Gastrocnemius medialis (tissue), 4 donors: ENCODE results near the gene BCKDK. TPM values are rescaled to one million over a fixed set of nuclear protein-coding genes. Genes with fewer than 3 reads are reported as not detected.
A peak's percentile ranks its signal among the peaks of the same experiment; 100 is the strongest.

ENCODE experiments used
- ATAC-seq, 2 donors: fragments of 150-250 bp; one replicate each; pipeline ENCODE4 v1.9.1; 2016
- DNase-seq, 2 donors: peaks; one replicate each; pipeline ENCODE4 v3.0.0-alpha.2; 2019
- H3K27ac ChIP-seq, 4 donors: fragments of 200-600 bp; sonication (generic); 1 replicate in 1 of 4; 2 replicates in 3 of 4; pipeline ENCODE4 v1.5.1; 2016 to 2018; ENCODE audit warnings: mild to moderate bottlenecking in 2 of 4, moderate library complexity in 1 of 4
- H3K27me3 ChIP-seq, 3 donors: fragments of 200-600 bp; sonication (generic) in 2 of 3; 1 replicate in 1 of 3; 2 replicates in 2 of 3; pipeline versions ENCODE4 v1.5.1 to v1.6.0; 2016 to 2019; ENCODE audit warnings: mild to moderate bottlenecking in 1 of 3, moderate library complexity in 1 of 3
- H3K36me3 ChIP-seq, 2 donors: fragments of 200-600 bp; sonication (generic) in 1 of 2; one replicate each; pipeline ENCODE4 v1.5.1; 2017 to 2018
- H3K4me1 ChIP-seq, 2 donors: fragments of 200-600 bp; sonication (generic) in 1 of 2; one replicate each; pipeline ENCODE4 v1.5.1; 2016 to 2017; ENCODE audit warnings: mild to moderate bottlenecking in 2 of 2
- H3K4me3 ChIP-seq, 4 donors: fragments of 200-600 bp; sonication (generic) in 3 of 4; 1 replicate in 1 of 4; 2 replicates in 3 of 4; pipeline ENCODE4 v1.5.1; 2016 to 2019; ENCODE audit warnings: mild to moderate bottlenecking in 2 of 4
- H3K9me3 ChIP-seq, 3 donors: fragments of 200-600 bp; sonication (generic) in 2 of 3; 1 replicate in 1 of 3; 2 replicates in 2 of 3; pipeline ENCODE4 v1.5.1; 2016 to 2019
- POLR2A ChIP-seq, 2 donors: fragments of 450-650 bp; IDR thresholded peaks; one replicate each; pipeline ENCODE4 v1.6.1; 2017; ENCODE audit warnings: antibody characterized with exemption in 2 of 2, mild to moderate bottlenecking in 2 of 2, moderate library complexity in 2 of 2
- in situ Hi-C, 4 donors: fragments of 200-750 bp; cut with MboI; loops; one replicate each; pipeline versions ENCODE4 v1.15.0 to v1.8.0; 2017; ENCODE audit warnings: low sequenced_read_pairs in 4 of 4
- intact Hi-C: fragments of 100-400 bp; cut with DNase I; formaldehyde crosslinking; loops from one replicate; pipeline ENCODE4 v1.15.1; 2023; ENCODE audit warnings: low total_unique reads
- total RNA-seq, 4 donors: library from RNA; depleted of rRNA; stranded (reverse); fragments of >200 nt; gene quantifications; one replicate each; pipeline versions ENCODE4 v1.1.0 to v1.2.3, GENCODE V29; 2016
- TF ChIP-seq, protein P1 (sequence below), 5 experiments: fragments of 450-650 bp in 3 of 5; fragments of 200-600 bp in 2 of 5; sonication (generic) in 2 of 5; IDR thresholded peaks in 4 of 5; conservative IDR thresholded peaks in 1 of 5; 1 replicate in 4 of 5; 2 replicates in 1 of 5; pipeline ENCODE4 v1.5.1; 2016 to 2019; ENCODE audit warnings: antibody characterized with exemption in 5 of 5, mild to moderate bottlenecking in 3 of 5, moderate library complexity in 3 of 5

The BCKDK gene
- total RNA-seq = 10 to 100 TPM; 24.7 to 68.9 (median 50.9) TPM

DNA sequence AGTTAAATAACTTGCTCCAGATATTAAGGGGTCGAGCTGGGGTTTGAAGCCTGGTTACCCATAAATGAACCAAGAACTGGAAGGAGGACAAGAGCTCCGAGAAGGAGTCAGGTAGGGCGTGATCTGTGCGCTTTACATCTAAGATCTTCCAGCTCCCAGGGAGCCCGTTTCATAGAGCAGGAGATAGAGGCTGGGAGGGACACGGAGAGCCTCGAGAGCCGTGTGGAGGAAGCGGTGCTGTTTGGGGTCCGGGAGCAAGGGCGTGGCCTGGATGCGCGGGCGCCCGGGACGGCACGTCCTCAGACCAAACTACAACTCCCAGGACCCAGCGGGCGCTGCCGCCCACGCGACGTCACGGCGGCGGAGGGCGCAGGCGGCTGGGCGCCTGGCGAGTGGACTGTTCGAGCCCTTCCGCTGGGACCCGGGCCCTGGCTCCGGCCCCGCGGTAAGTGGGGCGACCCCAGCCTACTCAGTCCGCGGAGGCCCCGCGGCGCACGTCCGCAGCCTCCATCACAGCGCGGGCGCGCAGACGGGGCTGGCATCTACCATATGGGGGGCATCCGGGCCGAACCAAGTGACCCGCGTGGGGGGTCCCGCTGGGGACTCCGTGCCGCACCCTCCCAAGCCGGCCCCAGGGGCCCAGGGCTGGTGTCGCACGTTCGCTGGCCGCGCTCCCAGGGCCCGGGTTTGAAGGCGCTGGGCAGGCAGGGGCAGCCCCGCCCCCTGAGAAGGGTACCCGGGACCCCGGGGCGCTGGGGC is at the start of gene BCKDK:
Gene BCKDK, plus strand, starts transcription at position 352 of the 759 bp plus-strand sequence. CDS start 838 bp downstream, outside the sequence.
- Histone ChIP-seq H3K9me3 (no peaks in the 10 kb centered on the region), H3K27ac (peak within 1 kb of the TSS; percentile 85 to 100 (median 97)), H3K4me3 (peak within 1 kb of the TSS; percentile 74 to 98 (median 92)), H3K36me3 (peaks cover 0 to 31% of the 10 kb centered on the region in 2 donors), H3K4me1 (peaks cover 35 to 43% of the 10 kb centered on the region in 2 donors), H3K27me3 (no peaks in the 10 kb centered on the region)
- ATAC-seq (peak; percentile 50), DNase-seq (peak; percentile 52 to 70)
- intact Hi-C loops (loop anchor here (5.0 kb wide), 1 partner anchor 349 kb away; the partner anchor contains the start of gene ARMC5), in situ Hi-C loops (loop anchor here in 1 of 4 donors (10.0 kb wide), 1 partner anchor 337 kb away; the partner anchor contains the start of gene ZNF843)
- TF ChIP-seq, protein P1, sequence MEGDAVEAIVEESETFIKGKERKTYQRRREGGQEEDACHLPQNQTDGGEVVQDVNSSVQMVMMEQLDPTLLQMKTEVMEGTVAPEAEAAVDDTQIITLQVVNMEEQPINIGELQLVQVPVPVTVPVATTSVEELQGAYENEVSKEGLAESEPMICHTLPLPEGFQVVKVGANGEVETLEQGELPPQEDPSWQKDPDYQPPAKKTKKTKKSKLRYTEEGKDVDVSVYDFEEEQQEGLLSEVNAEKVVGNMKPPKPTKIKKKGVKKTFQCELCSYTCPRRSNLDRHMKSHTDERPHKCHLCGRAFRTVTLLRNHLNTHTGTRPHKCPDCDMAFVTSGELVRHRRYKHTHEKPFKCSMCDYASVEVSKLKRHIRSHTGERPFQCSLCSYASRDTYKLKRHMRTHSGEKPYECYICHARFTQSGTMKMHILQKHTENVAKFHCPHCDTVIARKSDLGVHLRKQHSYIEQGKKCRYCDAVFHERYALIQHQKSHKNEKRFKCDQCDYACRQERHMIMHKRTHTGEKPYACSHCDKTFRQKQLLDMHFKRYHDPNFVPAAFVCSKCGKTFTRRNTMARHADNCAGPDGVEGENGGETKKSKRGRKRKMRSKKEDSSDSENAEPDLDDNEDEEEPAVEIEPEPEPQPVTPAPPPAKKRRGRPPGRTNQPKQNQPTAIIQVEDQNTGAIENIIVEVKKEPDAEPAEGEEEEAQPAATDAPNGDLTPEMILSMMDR (IDR thresholded peaks at IDR 0.05 in 4 of 5, conservative IDR thresholded peaks at IDR 0.05 in 1 of 5) = no peak
- TF ChIP-seq POLR2A (IDR thresholded peaks at IDR 0.05) = peak; percentile 71 to 81

GRCh38 chr16:31061126-31061812 is 46.9 kb upstream of the BCKDK start:
- in situ Hi-C loops = no loop called here
- DNase-seq (no peak), ATAC-seq (no peak)
- intact Hi-C loops = no loop called here
- Histone ChIP-seq H3K4me3 (no peak overlapping the region), H3K36me3 (peaks cover 0 to 40% of the 10 kb centered on the region in 2 donors), H3K9me3 (no peaks in the 10 kb centered on the region), H3K4me1 (peaks cover 3 to 11% of the 10 kb centered on the region in 2 donors), H3K27ac (no peak overlapping the region), H3K27me3 (no peaks in the 10 kb centered on the region)
- TF ChIP-seq, protein P1 (IDR thresholded peaks at IDR 0.05 in 4 of 5, conservative IDR thresholded peaks at IDR 0.05 in 1 of 5) = no peak
- no peak for TF ChIP-seq POLR2A (IDR thresholded peaks at IDR 0.05)

DNA sequence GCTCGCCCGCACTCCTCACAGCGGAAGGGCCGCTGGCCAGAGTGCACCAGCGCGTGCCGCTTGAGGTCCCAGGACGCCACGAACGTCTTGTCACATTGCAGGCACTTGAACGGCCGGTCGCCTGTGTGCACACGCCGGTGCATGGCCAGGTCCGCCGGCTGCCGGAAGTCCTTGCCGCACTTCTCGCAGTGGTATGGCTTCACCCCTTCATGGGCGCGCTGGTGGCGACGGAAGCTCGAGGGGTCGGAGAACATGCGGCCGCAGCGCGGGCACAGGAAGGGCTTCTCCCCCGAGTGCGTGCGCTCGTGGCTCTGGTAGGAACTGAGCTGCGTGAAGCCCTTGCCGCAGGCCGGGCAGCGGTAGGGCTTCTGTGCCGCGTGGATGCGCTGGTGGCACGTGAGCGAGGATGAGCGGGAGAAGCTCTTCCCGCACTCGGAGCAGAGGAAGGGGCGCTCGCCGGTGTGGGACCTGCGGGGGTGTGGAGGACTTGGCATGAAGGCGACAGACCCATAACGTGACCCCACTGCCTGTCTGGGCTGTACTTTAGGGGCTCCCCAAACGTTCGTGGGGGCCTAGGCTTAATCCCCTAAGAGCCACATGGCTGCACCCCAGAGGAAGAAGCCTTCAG is 46.3 kb upstream of the BCKDK start:
- H3K27ac ChIP-seq = no peak overlapping the region
- intact Hi-C loops = no loop called here

DNA sequence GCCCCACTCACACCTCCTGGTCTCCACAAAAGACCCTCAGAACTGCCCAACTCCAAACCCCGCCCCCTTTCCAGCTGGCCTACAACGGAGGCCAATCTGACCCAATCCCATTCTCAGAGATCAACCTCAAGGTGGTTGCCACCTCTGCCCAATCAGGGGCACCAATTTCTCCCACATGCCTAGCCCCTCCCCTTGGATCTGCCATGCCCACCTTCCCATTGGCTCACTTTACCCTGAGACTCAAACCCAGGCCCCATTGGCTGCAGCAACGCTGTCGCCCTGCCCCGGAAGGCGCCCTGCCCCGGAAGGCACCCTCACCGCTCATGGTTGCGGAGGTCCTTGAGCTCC is 44.7 kb upstream of the BCKDK start:
- Histone ChIP-seq H3K4me1 (peaks cover 3 to 11% of the 10 kb centered on the region in 2 donors), H3K4me3 (no peak overlapping the region), H3K27ac (peak overlapping the region in 1 of 4 donors; percentile 78), H3K9me3 (no peaks in the 10 kb centered on the region), H3K27me3 (no peaks in the 10 kb centered on the region), H3K36me3 (peaks cover 0 to 34% of the 10 kb centered on the region in 2 donors)
- TF ChIP-seq POLR2A (IDR thresholded peaks at IDR 0.05) = no peak
- TF ChIP-seq, protein P1 (IDR thresholded peaks at IDR 0.05 in 4 of 5, conservative IDR thresholded peaks at IDR 0.05 in 1 of 5) = no peak
- intact Hi-C loops = no loop called here
- no peak for DNase-seq
- in situ Hi-C loops = no loop called here
- no peak for ATAC-seq

More for the DNA sequence above, 46.3 kb upstream of the BCKDK start:
- Histone ChIP-seq H3K27me3 (no peaks in the 10 kb centered on the region), H3K9me3 (no peaks in the 10 kb centered on the region), H3K4me3 (no peak overlapping the region), H3K4me1 (peaks cover 3 to 11% of the 10 kb centered on the region in 2 donors), H3K36me3 (peaks cover 0 to 40% of the 10 kb centered on the region in 2 donors)
- no peak for ATAC-seq
- DNase-seq = no peak
- TF ChIP-seq, protein P1 (IDR thresholded peaks at IDR 0.05 in 4 of 5, conservative IDR thresholded peaks at IDR 0.05 in 1 of 5) = no peak
- TF ChIP-seq POLR2A (IDR thresholded peaks at IDR 0.05) = no peak
- in situ Hi-C loops = no loop called here
